Body of pancreas (tissue), 4 donors: ENCODE measurements around the gene MAP9.

Experiments used
- CTCF ChIP-seq, 7 experiments: fragments of 450-650 bp in 4 of 7; fragments of 200-600 bp in 3 of 7; sonication (generic) in 3 of 7; IDR thresholded peaks; one replicate each; pipeline ENCODE4 v1.5.1; 2016 to 2019; ENCODE audit warnings: antibody characterized with exemption in 7 of 7
- POLR2A ChIP-seq, 3 donors: fragments of 450-650 bp; IDR thresholded peaks; one replicate each; pipeline ENCODE4 v1.6.1; 2016; ENCODE audit warnings: antibody characterized with exemption in 3 of 3, mild to moderate bottlenecking in 2 of 3

GRCh38 chr4:155331478-155331877 is 45.3 kb downstream of the MAP9 start:
- TF ChIP-seq CTCF (IDR thresholded peaks at IDR 0.05) (no peak), POLR2A (IDR thresholded peaks at IDR 0.05) (no peak)
